SKM-1 (cell line): ENCODE data around the gene ADCY9.
"Not testable (repeated sequence)": the region's sequence is repeated elsewhere in the genome, so short reads cannot be mapped to it uniquely, and the experiment has no call there.

Experiments used
- DNase-seq: peaks from one replicate; lab custom pipeline; 2025; ENCODE audit not compliant: unreplicated experiment; lab: John Stamatoyannopoulos, UW

The ADCY9 gene

DNA sequence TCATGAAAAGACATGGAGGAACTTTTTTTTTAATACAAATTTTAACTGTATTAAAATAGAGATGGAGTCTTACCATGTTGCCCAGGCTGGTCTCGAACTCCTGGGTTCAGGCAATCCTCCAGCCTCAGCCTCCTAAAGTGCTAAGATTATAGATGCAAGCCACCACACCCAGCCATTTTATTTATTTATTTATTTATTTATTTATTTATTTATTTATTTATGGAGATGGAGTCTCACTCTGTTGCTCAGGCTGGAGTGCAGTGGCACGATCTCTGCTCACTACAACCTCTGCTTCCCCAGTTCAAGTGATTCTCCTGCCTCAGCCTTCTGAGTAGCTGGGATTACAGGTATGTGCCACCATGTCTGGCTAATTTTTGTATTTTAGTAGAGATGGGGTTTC, 189.1 kb downstream of the ADCY9 start:
- not testable (repeated sequence) for DNase-seq

DNA sequence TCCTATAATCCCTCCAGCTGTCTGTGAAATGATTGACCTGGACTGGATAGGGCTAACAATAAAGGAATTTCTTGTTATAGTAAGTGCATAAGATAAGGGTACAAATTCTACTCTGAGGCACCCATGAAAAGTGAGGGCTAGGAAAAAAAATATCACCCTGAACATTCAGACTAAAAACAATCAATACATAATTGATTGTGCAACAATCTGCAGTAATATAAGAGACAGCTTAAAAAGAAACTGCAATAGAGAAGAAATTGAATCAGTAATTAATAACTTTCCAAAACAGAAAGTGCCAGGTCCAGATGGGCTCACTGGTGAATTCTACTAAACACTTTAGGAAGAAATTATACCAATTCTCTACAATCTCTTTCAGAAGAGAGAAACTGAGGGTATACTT, 191.5 kb downstream of the ADCY9 start:
- no peak for DNase-seq

DNA sequence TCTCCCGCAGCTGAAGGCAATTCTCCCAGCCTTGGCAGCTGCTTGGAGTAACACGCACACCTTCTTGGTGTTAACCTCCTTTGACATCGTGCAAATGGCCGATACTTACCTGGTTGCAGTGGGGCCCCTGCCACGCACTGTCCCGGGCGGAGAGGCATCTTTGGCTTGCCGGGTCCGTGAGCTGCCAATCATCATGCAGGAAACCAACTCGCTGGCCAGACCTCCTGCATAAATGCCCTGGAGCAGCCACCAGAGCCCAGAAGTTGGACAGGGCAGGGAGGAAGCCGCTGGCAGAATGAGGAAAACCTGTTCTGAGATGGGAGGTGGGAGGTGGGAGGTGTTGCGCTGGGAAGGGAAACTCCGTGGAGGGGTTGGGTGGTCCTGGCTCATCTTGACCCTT, 194.0 kb downstream of the ADCY9 start:
- no peak for DNase-seq

DNA sequence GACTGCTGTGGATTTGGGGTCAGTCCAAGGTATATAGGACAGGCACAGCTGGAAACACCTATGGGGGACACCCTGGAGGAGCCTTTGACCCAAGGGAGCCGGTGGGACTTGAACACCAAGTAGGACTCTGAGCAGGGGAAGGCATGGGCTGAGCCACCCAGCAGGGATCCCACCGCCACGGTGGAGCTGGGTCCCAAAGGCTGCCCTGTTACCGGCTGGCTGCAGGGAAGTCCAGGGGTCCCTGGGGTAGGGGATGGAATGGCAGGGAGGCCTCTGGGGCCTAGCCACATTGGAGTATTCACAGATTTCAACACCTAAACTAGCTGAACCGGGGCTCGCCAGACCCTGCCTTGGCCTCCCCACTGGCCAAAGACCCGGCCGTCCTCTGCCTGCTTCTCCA, 196.0 kb downstream of the ADCY9 start:
- no peak for DNase-seq

DNA sequence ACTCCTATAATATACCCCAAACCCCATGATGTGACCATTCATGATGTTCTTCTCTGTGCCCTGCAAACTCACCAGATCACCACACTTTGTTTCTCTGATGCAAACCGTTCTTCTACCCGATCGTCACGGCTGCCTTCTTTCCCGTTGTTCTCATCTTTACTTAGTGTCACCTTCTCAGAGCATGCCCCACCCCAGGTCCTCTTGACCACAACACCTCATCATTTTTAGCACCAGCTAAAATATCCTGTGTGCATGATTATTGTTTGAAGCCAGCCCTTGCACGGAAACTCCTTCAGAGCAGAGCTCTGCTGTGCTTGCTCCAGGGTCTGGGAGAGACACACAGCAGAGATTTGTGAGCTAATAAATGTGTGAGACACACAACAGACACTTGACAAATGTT, 196.8 kb downstream of the ADCY9 start:
- DNase-seq = no peak

DNA sequence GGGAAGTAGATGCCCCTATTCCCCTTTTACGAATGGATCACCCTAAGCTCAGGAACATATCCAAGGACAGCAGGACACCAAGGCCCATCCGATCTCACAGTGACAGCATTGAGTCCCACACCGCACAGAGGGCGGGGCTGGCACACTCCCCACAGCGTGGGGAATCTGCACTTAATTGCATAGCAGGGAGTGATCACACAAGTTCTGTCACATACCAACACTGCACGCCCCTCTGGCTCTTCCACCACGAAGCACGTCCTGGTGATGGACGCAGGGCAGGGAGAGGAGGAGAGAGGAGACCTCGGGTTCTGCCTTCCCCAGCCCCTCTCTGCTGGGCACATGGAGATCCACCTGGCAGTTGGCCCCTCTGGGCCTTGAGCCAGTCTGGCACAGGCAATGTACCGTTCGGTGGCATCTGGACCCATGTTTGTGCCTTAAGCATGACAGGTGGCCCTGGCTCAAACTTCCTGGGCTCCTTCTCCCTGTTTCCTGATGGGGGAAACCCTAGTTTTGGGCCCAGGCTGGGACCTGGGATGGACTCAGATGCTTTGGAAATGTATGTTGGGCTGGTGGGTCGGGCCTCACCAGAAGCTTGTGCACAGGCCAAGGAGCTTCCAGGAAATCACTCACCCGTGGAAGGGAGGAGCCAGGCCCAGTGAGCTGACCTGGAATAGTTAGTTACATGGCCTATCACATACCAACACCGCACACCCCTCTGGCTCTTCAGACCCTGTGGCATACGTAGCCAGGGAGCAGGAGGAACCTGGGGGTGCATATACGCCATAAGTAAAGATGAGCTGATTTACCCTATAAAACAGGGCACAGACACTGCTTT, 200.6 kb downstream of the ADCY9 start:
- no peak for DNase-seq

DNA sequence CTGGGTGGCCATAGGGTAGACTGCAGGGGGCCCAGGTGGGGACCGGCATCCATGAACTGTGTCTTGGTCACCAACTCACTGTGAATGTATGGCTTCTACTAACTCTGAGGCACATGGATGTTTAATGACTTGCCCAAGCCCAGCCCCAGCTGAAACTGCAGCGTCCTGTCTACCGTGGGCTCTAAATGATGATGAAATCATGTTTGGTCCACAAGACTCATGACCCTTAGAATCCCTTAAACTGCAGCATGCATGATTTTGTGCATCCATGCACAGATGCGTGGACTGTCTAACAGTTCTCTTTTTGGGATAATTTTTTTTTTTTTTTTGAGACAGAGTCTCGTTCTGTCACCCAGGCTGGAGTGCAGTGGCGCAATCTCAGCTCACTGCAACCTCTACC, 203.3 kb downstream of the ADCY9 start:
- no peak for DNase-seq
